Effector memory CD8-positive, alpha-beta T cell (primary cell): ENCODE measurements around the gene INTS13.
A peak's percentile ranks its signal among the peaks of the same experiment; 100 is the strongest.
"Not testable (repeated sequence)": the region's sequence is repeated elsewhere in the genome, so short reads cannot be mapped to it uniquely, and the experiment has no call there.

ENCODE experiments used
- ATAC-seq: fragments of 150-1000 bp; cut with Tn5 transposase; replicated peaks from 2 replicates; pipeline ENCODE4 v1.10.0; 2021; ENCODE audit warnings: mild to moderate bottlenecking, moderate library complexity
- DNase-seq, 3 experiments: peaks; one replicate each; pipeline ENCODE4 v3.0.0; 2021
- H3K27ac Mint-ChIP-seq, 2 donors: one replicate each; pipeline ENCODE4 v1.8.0; 2022; ENCODE audit warnings: mild to moderate bottlenecking in 2 of 2, mixed read lengths in 2 of 2, moderate library complexity in 2 of 2
- H3K27me3 Mint-ChIP-seq, 2 donors: one replicate each; pipeline ENCODE4 v1.8.0; 2022; ENCODE audit warnings: mixed read lengths in 2 of 2
- H3K36me3 Mint-ChIP-seq: one replicate; pipeline ENCODE4 v1.8.0; 2022; ENCODE audit warnings: mild to moderate bottlenecking, moderate library complexity, mixed read lengths; ENCODE audit not compliant: insufficient read depth
- H3K4me1 Mint-ChIP-seq, 2 donors: one replicate each; pipeline ENCODE4 v1.8.0; 2022; ENCODE audit warnings: low read depth in 2 of 2, mixed read lengths in 2 of 2
- H3K4me3 Mint-ChIP-seq, 2 donors: one replicate each; pipeline ENCODE4 v1.8.0; 2022; ENCODE audit warnings: mild to moderate bottlenecking in 2 of 2, mixed read lengths in 2 of 2, moderate library complexity in 2 of 2
- H3K9me3 Mint-ChIP-seq, 2 donors: one replicate each; pipeline ENCODE4 v1.8.0; 2022; ENCODE audit warnings: mixed read lengths in 2 of 2

The INTS13 gene

GRCh38 chr12:26871985-26872384 lies 65.8 kb downstream of the INTS13 start:
- no peak overlapping the region for H3K27ac Mint-ChIP-seq
- H3K36me3 Mint-ChIP-seq, result peaks cover 6% of the 10 kb centered on the region
- no peaks in the 10 kb centered on the region for H3K9me3 Mint-ChIP-seq
- H3K4me1 Mint-ChIP-seq, result peaks cover 5 to 11% of the 10 kb centered on the region in 2 donors
- DNase-seq, result no peak
- H3K4me3 Mint-ChIP-seq, result no peak overlapping the region
- H3K27me3 Mint-ChIP-seq, result peaks cover 10 to 13% of the 10 kb centered on the region in 2 donors
- ATAC-seq, result no peak

GRCh38 chr12:26870491-26871419 lies 67.0 kb downstream of the INTS13 start:
- no peak for DNase-seq
- Mint-ChIP-seq H3K27me3 (peaks cover 10 to 13% of the 10 kb centered on the region in 2 donors), H3K4me3 (no peak overlapping the region), H3K27ac (peak overlapping the region in 1 of 2 donors; percentile 10), H3K9me3 (no peaks in the 10 kb centered on the region), H3K4me1 (peaks cover 6 to 13% of the 10 kb centered on the region in 2 donors), H3K36me3 (peaks cover 6% of the 10 kb centered on the region)
- ATAC-seq, result no peak

- H3K4me1 Mint-ChIP-seq, result peaks cover 6 to 13% of the 10 kb centered on the region in 2 donors
- peaks cover 6% of the 10 kb centered on the region for H3K36me3 Mint-ChIP-seq
- H3K27me3 Mint-ChIP-seq, result peaks cover 10 to 13% of the 10 kb centered on the region in 2 donors
- DNase-seq, result no peak
- no peak for ATAC-seq
- H3K9me3 Mint-ChIP-seq, result no peaks in the 10 kb centered on the region
- no peak overlapping the region for H3K4me3 Mint-ChIP-seq
- H3K27ac Mint-ChIP-seq, result peak overlapping the region in 1 of 2 donors; percentile 10
Measured at GRCh38 chr12:26869908-26870459, 67.8 kb downstream of the INTS13 start.

DNA sequence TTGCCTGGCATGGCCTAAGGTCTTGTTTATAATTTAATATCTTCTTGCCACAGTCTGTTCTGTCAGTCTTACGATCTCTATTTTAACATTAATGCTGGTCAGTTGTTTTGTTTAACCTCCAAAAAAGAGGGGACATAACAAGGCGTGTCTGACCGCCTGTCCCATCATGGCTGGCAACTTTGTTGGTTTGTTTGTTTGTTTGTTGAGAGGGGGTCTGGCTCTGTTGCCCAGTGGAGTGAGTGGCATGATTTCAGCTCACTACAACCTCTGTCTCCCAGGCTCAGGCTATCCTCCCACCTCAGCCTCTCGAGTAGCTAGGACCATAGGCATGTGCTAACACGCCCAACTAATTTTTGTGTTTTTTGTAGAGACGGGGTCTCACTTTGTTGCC lies 68.7 kb downstream of the INTS13 start:
- no peak overlapping the region for H3K27ac Mint-ChIP-seq
- H3K4me3 Mint-ChIP-seq, result no peak overlapping the region
- H3K27me3 Mint-ChIP-seq, result peaks cover 10 to 13% of the 10 kb centered on the region in 2 donors
- DNase-seq (no peak), ATAC-seq (no peak)
- peaks cover 6 to 13% of the 10 kb centered on the region in 2 donors for H3K4me1 Mint-ChIP-seq
- no peaks in the 10 kb centered on the region for H3K9me3 Mint-ChIP-seq
- peaks cover 3% of the 10 kb centered on the region for H3K36me3 Mint-ChIP-seq

DNA sequence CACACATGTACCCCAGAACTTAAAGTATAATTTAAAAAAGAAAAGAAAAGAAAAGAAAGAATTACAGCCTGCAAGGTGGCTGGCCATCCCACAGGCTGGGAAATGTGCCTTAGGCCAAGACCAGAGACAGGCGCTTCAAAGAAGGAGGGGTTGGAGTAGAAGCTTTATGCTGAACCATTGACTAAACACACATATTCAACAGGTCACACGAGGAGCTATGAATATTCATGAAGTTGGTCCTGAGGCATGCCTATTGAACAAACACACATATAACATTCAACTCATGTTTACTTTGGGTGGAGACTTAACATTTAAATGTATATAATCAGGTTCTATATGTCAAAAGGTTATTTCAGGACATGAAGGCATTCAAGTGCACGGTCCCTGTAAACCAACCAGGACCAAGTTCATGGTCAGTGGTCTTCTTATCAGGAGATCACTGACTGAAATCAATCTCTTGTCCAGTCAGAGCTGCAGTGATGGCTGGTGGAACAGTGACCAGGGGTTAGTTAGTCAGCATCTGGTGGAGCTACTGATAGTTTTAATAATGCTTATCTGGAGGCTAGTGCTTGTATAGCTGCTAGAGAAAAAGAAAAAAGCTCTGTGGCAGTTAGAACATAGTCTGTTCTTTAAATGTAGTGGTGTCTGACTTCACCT lies 69.2 kb downstream of the INTS13 start:
- ATAC-seq (no peak), DNase-seq (no peak)

GRCh38 chr12:26867080-26867479 lies 70.7 kb downstream of the INTS13 start:
- H3K36me3 Mint-ChIP-seq, result peaks cover 3% of the 10 kb centered on the region
- DNase-seq, result no peak
- H3K4me1 Mint-ChIP-seq, result peaks cover 6 to 13% of the 10 kb centered on the region in 2 donors
- H3K9me3 Mint-ChIP-seq, result no peaks in the 10 kb centered on the region
- no peak overlapping the region for H3K27ac Mint-ChIP-seq
- ATAC-seq, result peak; percentile 36
- no peak overlapping the region for H3K4me3 Mint-ChIP-seq
- peaks cover 10 to 16% of the 10 kb centered on the region in 2 donors for H3K27me3 Mint-ChIP-seq

More for the DNA sequence above, 69.2 kb downstream of the INTS13 start:
- peaks cover 6 to 13% of the 10 kb centered on the region in 2 donors for H3K4me1 Mint-ChIP-seq
- peaks cover 10 to 13% of the 10 kb centered on the region in 2 donors for H3K27me3 Mint-ChIP-seq
- H3K36me3 Mint-ChIP-seq, result peaks cover 3% of the 10 kb centered on the region
- no peak overlapping the region for H3K27ac Mint-ChIP-seq
- no peaks in the 10 kb centered on the region for H3K9me3 Mint-ChIP-seq
- H3K4me3 Mint-ChIP-seq, result no peak overlapping the region

DNA sequence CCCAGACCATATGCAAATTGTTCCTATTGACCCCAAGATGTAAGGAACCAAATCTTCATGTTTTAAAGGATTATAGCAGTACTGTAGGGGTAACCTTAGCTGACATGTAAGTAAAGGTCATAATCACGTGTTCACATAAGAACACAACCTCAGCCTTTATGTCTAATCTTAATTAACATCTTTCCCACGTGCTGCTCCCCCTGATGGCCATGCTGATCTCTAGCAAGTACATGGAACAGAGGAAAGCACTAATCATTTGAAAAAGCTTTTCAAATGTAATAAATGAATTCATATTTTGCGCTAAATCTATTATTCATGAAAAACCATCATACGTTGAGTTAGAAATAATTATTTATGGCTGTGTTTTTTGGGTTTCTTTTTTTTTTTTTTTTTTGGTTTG lies 74.3 kb downstream of the INTS13 start:
- Mint-ChIP-seq H3K9me3 (no peaks in the 10 kb centered on the region), H3K4me3 (no peak overlapping the region), H3K27ac (peak overlapping the region in 1 of 2 donors; percentile 15), H3K4me1 (peaks cover 6 to 13% of the 10 kb centered on the region in 2 donors), H3K27me3 (peaks cover 0 to 9% of the 10 kb centered on the region in 2 donors), H3K36me3 (no peaks in the 10 kb centered on the region)
- ATAC-seq (no peak), DNase-seq (no peak)

DNA sequence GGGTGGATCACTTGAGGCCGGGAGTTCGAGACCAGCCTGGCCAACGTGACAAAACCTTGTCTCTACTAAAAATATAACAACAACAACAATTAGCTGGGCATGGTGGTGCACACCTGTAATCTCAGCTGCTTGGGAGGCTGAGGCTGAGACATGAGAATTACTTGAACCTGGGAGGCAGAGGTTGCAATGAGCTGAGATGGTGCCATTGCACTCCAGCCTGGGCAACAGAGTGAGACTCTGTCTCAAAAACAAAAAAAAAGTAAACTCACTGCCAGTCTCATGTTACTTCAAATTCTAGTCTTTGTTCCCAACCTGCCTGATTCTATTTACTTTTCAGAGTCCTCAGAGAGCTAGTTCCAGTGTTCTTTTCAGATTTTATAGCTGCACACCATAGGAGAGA lies 75.0 kb downstream of the INTS13 start:
- not testable (repeated sequence) for H3K36me3 Mint-ChIP-seq, H3K4me3 Mint-ChIP-seq, H3K4me1 Mint-ChIP-seq, H3K9me3 Mint-ChIP-seq, DNase-seq, ATAC-seq, H3K27me3 Mint-ChIP-seq
- peak overlapping the region in 1 of 2 donors; percentile 15 for H3K27ac Mint-ChIP-seq

DNA sequence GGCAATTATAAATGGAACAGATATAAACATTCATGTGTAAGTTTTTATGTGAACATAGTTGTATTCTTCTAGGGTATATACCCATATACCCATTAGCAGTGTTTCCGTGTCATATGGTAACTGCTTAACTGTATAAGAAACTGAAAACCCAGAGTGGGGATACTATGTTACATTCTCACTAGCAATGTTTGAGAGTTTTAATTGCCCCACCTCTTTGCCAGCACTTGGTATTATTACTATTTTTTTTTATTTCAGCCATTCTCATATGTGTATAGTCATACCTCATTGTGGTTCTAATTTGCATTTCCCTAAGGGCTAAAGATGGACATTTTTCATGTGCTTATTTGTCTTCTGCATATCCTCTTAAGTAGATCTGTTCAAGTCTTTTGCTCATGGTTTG lies 76.1 kb downstream of the INTS13 start:
- DNase-seq (no peak), ATAC-seq (no peak)
- H3K4me1 Mint-ChIP-seq, result no peaks in the 10 kb centered on the region
- no peaks in the 10 kb centered on the region for H3K9me3 Mint-ChIP-seq
- peaks cover 0 to 9% of the 10 kb centered on the region in 2 donors for H3K27me3 Mint-ChIP-seq
- H3K36me3 Mint-ChIP-seq, result no peaks in the 10 kb centered on the region
- H3K4me3 Mint-ChIP-seq, result no peak overlapping the region
- no peak overlapping the region for H3K27ac Mint-ChIP-seq

GRCh38 chr12:26857465-26858176 lies 80.2 kb downstream of the INTS13 start:
- H3K36me3 Mint-ChIP-seq, result no peaks in the 10 kb centered on the region
- DNase-seq, result no peak
- H3K4me3 Mint-ChIP-seq, result no peak overlapping the region
- H3K27ac Mint-ChIP-seq, result no peak overlapping the region
- no peaks in the 10 kb centered on the region for H3K4me1 Mint-ChIP-seq
- peaks cover 0 to 9% of the 10 kb centered on the region in 2 donors for H3K27me3 Mint-ChIP-seq
- no peak for ATAC-seq
- no peaks in the 10 kb centered on the region for H3K9me3 Mint-ChIP-seq

DNA sequence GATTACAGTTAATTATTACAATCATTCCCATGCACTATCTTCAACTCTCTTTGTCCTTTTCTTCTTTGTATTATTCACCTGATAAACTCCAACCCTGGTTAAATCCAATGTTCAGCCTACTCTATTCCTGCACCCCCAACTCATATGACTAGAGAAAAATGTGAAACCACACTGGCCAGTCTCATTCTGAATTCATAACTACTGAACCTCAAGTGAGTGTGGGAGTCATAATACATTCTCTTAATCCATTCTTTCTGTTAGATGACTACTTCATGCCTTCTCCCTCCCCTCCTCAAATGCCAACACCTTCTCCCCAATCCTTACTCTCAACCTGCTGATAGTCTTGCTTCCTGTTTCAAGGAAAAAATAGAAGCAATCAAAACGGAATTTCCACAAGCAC lies 82.4 kb downstream of the INTS13 start:
- H3K4me3 Mint-ChIP-seq, result no peak overlapping the region
- ATAC-seq, result no peak
- H3K9me3 Mint-ChIP-seq, result no peaks in the 10 kb centered on the region
- no peak for DNase-seq
- no peaks in the 10 kb centered on the region for H3K27me3 Mint-ChIP-seq
- H3K27ac Mint-ChIP-seq, result no peak overlapping the region
- no peaks in the 10 kb centered on the region for H3K4me1 Mint-ChIP-seq
- no peaks in the 10 kb centered on the region for H3K36me3 Mint-ChIP-seq
